Kidney (tissue), 14 donors: ENCODE measurements around the gene AKR1A1. TPM values are rescaled to one million over a fixed set of nuclear protein-coding genes. Genes with fewer than 3 reads are reported as not detected.

Experiments
- DNase-seq, 5 donors: peaks; one replicate each; pipeline ENCODE4 v3.0.0-alpha.2; 2013 to 2020
- FAIRE-seq: peaks from 2 replicates; lab custom pipeline; 2012; peaks lifted over from hg19 to GRCh38; lab: Jason Lieb, UNC
- H3K27ac ChIP-seq, 2 donors: one replicate each; pipeline ENCODE4 v1.7.0; 2013; ENCODE audit warnings: low read depth in 2 of 2, low read length in 2 of 2, inconsistent platforms in 1 of 2
- H3K27me3 ChIP-seq: one replicate; pipeline ENCODE4 v1.7.1; 2013; ENCODE audit warnings: low read length, inconsistent platforms; ENCODE audit not compliant: control insufficient read depth, insufficient read depth
- H3K36me3 ChIP-seq, 3 donors: one replicate each; pipeline versions ENCODE4 v1.7.0 to v1.7.1; 2013; ENCODE audit warnings: low read length in 3 of 3, control low read depth in 1 of 3, inconsistent platforms in 1 of 3; ENCODE audit not compliant: insufficient read depth in 3 of 3, control insufficient read depth in 2 of 3
- H3K4me1 ChIP-seq, 3 donors: one replicate each; pipeline versions ENCODE4 v1.7.0 to v1.7.1; 2013; ENCODE audit warnings: low read length in 3 of 3, inconsistent platforms in 1 of 3, low read depth in 1 of 3; ENCODE audit not compliant: control insufficient read depth in 2 of 3, insufficient read depth in 2 of 3
- H3K4me3 ChIP-seq, 3 donors: one replicate each; pipeline versions ENCODE4 v1.7.0 to v1.8.1; 2013; ENCODE audit warnings: low read length in 3 of 3, control low read depth in 1 of 3, inconsistent platforms in 1 of 3
- H3K9ac ChIP-seq, 3 donors: one replicate each; pipeline versions ENCODE4 v1.7.0 to v1.7.1; 2013; ENCODE audit warnings: low read length in 3 of 3, control low read depth in 1 of 3, inconsistent platforms in 1 of 3
- H3K9me3 ChIP-seq, 3 donors: one replicate each; pipeline versions ENCODE4 v1.7.0 to v1.7.1; 2013; ENCODE audit warnings: low read length in 3 of 3, control low read depth in 1 of 3, inconsistent platforms in 1 of 3; ENCODE audit not compliant: control insufficient read depth in 2 of 3, insufficient read depth in 1 of 3
- CTCF ChIP-seq: IDR thresholded peaks from 3 replicates; pipeline ENCODE4 v1.5.1; 2012; ENCODE audit warnings: mild to moderate bottlenecking, moderate library complexity, borderline replicate concordance; ENCODE audit not compliant: insufficient read depth; ENCODE audit errors: extremely low read depth
- intact Hi-C: fragments of 100-400 bp; cut with DNase I; formaldehyde crosslinking; loops from one replicate; pipeline ENCODE4 v1.11.1; 2022
- polyA plus RNA-seq: library from polyadenylated mRNA; stranded (reverse); fragments of 350-450 nt; fragmentation: Illumina TruSeq; extraction: RNeasy Lipid Tissue Mini Kit (QIAGEN cat#74804); gene quantifications from one replicate; pipeline ENCODE4 v1.2.3, GENCODE V29; 2014; ENCODE audit warnings: low read depth, low replicate concordance; ENCODE audit not compliant: insufficient read depth
- total RNA-seq: library from RNA; stranded (reverse); fragmentation: NEBNext Ultra II Directional; extraction: Animal tissue kit (Norgen Biotek cat#: 25700); gene quantifications from one replicate; pipeline ENCODE4 v1.2.1, GENCODE V29; 2021
- donor health status: control.
- donor health status: control.
- donor health status: control.
- donor health status: control.
- donor health status: control.
- donor health status: DM: yes; HTN: yes; CAD: no.
- donor health status: Normal renal cell carcinoma (clear cell type).

AKR1A1 gene
- total and polyA plus RNA-seq, 2 donors from 2014 or later: 147 to 431 TPM

- FAIRE-seq (no peak), DNase-seq (no peak)
- Histone ChIP-seq H3K36me3 (peaks cover 2 to 30% (median 30%) of the 10 kb centered on the region in 3 donors), H3K4me3 (no peak overlapping the region), H3K27me3 (no peaks in the 10 kb centered on the region), H3K4me1 (peaks cover 0 to 6% (median 0%) of the 10 kb centered on the region in 3 donors), H3K27ac (no peak overlapping the region), H3K9me3 (no peaks in the 10 kb centered on the region), H3K9ac (peak overlapping the region in 1 of 3 donors; percentile 14)
- intact Hi-C loops: loop anchor here (10.0 kb wide), 1 partner anchor 55 kb away; no protein-coding TSS in a partner anchor
- TF ChIP-seq CTCF: no peak
Observed at GRCh38 chr1:45569571-45569961, 18.9 kb downstream of the AKR1A1 start.

GRCh38 chr1:45569962-45570581 lies 19.4 kb downstream of the AKR1A1 start:
- H3K9ac ChIP-seq: no peak overlapping the region
- intact Hi-C loops: loop anchor here (5.0 to 10.0 kb wide), 2 partner anchors 55 to 213 kb away; no protein-coding TSS in a partner anchor
- peaks cover 2 to 30% (median 30%) of the 10 kb centered on the region in 3 donors for H3K36me3 ChIP-seq
- no peaks in the 10 kb centered on the region for H3K27me3 ChIP-seq
- H3K4me3 ChIP-seq: no peak overlapping the region
- H3K9me3 ChIP-seq: no peaks in the 10 kb centered on the region
- H3K4me1 ChIP-seq: peaks cover 0 to 6% (median 0%) of the 10 kb centered on the region in 3 donors
- H3K27ac ChIP-seq: no peak overlapping the region
- FAIRE-seq (no peak), DNase-seq (peak in 4 of 5 donors; percentile 73 to 83 (median 77))
- TF ChIP-seq CTCF: peak; percentile 99

GRCh38 chr1:45570631-45571030 lies 20.0 kb downstream of the AKR1A1 start:
- no peak for TF ChIP-seq CTCF
- Histone ChIP-seq H3K9ac (no peak overlapping the region), H3K4me1 (peaks cover 0 to 6% (median 0%) of the 10 kb centered on the region in 3 donors), H3K36me3 (peaks cover 2 to 30% (median 30%) of the 10 kb centered on the region in 3 donors), H3K27me3 (no peaks in the 10 kb centered on the region), H3K9me3 (no peaks in the 10 kb centered on the region), H3K4me3 (no peak overlapping the region), H3K27ac (no peak overlapping the region)
- FAIRE-seq (no peak), DNase-seq (no peak)
- intact Hi-C loops: loop anchor here (5.0 kb wide), 1 partner anchor 213 kb away; no protein-coding TSS in a partner anchor
